Fibroblast of the conjunctiva (primary cell): ENCODE results near the gene RASAL2.
"Not testable (repeated sequence)": the region's sequence is repeated elsewhere in the genome, so short reads cannot be mapped to it uniquely, and the experiment has no call there.

Experiments
- DNase-seq: peaks from one replicate; pipeline ENCODE4 v3.0.0-alpha.2; 2010; ENCODE audit warnings: low read depth

Gene RASAL2

GRCh38 chr1:178237121-178237520 lies 143.2 kb downstream of the RASAL2 start:
- no peak for DNase-seq

GRCh38 chr1:178238722-178239510 lies 145.0 kb downstream of the RASAL2 start:
- DNase-seq = peak; percentile 87

- DNase-seq = no peak
These were observed 147.2 kb downstream of the RASAL2 start for GRCh38 chr1:178241057-178241456.

- DNase-seq = no peak
These were observed 147.9 kb downstream of the RASAL2 start for GRCh38 chr1:178241837-178242236.

DNA sequence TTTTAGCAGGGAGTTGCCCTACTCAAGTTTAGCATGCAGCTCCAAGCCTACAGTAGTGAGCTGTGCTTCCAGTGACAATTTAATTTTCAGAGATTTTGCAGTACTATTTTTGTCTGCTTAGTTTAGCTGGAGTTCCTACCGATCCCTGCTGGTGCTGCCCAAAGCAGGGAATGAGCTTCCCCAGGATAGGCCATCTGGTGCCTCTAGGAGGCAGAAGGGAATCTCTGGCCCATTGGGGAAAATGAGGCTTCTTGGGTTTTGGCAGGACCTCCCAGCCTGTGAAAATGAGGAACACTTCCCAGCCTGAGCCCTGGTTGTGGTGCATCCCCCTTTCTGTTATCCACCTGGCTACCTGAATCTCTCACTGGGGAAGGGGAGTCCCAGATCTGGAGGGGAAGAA lies 149.2 kb downstream of the RASAL2 start:
- DNase-seq = no peak

GRCh38 chr1:178243890-178244289 lies 150.0 kb downstream of the RASAL2 start:
- no peak for DNase-seq

- not testable (repeated sequence) for DNase-seq
These were observed 154.4 kb downstream of the RASAL2 start for GRCh38 chr1:178248284-178248683.

DNA sequence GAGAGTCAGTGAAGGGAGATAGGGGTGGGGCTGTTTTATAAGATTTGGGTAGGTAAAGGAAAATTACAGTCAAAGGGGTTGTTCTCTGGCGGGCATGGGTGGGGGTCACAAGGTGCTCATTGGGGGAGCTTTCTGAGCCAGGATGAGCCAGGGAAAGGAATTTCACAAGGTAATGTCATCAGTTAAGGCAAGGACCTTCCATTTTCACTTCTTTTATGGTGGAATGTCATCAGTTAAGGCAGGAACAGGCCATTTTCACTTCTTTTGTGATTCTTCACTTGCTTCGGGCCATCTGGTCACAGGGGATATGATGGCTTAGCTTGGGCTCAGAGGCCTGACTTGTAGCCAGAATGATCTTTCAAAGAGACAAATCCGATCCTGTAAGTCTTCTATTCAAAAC lies 159.7 kb downstream of the RASAL2 start:
- not testable (repeated sequence) for DNase-seq

DNA sequence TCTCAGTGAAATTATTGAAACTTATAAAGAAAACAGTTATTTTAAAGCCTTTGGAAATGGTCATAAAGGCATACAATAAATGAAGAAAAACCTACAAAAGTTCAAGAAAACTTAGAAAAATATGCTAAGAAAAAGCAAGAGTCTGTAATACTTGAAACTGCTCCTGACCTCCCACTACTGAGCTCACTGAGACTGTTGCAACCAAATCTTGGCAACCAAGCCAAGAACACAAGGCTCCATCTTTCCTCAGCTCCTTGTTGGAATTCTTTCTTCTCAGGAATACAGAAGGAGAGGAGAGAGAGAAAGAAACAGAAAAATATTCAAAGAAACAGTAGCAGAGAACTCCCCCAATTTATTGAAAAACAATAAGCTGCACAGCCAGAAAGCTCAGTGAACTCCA lies 160.5 kb downstream of the RASAL2 start:
- no peak for DNase-seq

DNA sequence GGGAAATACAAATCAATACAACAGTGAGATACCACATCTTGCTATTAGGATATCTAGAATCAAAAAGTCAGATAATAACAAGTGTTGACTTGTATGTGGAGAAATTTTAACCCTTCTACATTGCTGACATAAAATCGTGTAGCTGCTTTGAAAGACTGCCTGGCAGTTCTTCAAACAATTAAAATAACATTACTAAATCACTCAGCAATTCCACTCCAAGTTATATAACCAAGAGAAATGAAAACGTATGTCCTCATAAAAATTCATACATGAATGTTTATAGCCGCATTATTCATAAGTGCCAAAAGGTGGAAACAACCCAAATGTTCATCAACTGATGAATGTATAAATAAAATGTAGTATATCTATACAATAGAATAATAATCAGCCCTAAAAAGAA lies 164.6 kb downstream of the RASAL2 start:
- no peak for DNase-seq

GRCh38 chr1:178262120-178262500 lies 168.2 kb downstream of the RASAL2 start:
- peak; percentile 63 for DNase-seq

GRCh38 chr1:178263341-178263740 lies 169.4 kb downstream of the RASAL2 start:
- peak; percentile 6 for DNase-seq

DNA sequence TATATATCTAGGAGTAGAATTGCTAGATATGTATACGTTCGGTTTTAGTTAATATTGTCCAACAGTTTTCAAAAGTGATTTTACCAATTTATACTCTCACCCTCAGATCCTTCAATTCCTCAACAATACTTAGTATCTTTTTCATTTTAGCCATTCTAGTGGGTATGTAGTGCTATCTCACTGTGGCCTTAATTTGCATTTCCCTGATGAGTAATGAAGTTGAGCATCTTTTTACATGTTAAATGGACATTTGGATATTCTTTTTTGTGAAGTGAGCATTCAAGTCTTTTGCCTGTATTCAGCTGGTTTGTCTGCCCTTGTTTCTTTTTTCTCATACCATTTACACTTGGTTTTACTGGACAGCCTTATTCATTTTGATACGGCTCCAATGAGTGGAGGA lies 172.2 kb downstream of the RASAL2 start:
- no peak for DNase-seq

- DNase-seq = no peak
These were observed 172.7 kb downstream of the RASAL2 start for GRCh38 chr1:178266619-178267066.

DNA sequence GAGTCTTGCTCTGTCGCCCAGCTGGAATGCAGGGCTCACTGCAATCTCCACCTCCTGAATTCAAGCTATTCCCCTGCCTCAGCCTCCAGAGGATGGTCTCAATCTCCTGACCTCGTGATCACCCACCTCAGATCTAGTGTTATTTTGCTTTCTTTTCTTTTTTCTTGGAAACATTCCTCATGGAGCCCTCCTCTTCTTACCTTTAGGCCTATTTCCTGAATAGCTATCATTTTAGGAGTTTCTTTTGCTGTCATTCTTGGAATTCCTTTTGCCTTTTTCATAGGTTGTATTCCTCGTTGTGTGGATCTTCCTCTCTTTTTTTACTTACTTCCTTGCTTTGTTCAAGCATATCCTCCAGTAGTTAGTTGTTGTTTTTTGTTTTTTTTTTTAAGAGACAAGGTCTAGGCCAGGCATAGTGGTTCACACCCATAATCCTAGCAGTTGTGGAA lies 173.8 kb downstream of the RASAL2 start:
- no peak for DNase-seq

DNA sequence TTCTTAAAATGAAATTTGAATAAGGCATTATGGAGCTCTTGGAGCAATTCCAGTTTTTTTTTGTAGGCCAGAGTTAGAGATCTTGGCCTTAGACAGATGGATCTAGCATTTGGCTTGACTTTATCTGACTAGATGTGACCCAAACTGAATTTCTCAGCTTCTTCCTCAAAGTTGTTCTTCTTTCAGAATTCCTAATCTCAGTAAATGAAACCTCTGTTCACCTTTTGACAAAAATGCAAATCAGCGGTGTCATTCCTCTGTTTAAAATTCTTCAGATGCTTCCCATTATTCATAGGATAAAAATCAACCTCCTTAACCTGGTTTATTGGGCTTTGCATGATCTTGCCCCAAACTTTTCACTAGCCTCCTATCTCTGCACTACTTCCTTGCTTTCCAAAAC lies 177.6 kb downstream of the RASAL2 start:
- DNase-seq = no peak

GRCh38 chr1:178273707-178274410 lies 180.0 kb downstream of the RASAL2 start:
- no peak for DNase-seq

DNA sequence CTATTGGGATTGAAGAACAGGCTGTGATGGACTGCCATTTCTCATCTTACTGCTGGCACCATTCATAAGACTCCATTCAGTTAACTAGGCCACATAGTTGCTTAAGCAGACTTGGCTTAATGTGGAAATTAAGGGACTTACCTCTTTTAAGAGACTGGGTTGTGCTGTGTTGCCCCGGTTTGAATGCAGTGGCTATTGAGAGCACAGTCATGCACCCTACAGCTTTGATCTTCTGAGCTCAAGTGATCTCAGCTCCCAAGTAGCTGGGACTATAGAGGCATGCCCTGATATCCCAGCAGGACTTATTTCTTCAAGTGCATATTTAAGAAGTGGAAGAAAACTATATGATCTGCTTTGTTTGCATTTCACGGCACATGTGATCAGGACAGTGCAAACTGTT lies 181.1 kb downstream of the RASAL2 start:
- DNase-seq = no peak

DNA sequence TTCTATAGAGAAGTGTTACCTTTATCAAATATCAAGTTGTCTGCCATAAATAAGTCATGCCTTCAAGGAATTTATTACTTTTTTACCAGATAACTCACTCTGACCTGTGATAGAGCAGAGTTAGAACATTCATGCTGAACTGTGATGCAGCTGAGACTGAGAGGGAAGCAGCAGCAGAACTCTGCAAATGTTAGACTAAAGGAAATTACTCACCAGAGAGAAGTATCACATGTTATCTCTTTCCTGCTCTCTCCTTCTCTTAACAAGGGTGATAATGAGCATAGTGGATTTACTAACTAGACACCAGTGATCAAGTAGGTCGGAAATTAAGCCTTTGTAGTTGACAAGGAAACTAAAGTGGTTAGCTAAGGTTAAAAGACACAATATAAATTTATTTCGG lies 181.6 kb downstream of the RASAL2 start:
- no peak for DNase-seq

DNA sequence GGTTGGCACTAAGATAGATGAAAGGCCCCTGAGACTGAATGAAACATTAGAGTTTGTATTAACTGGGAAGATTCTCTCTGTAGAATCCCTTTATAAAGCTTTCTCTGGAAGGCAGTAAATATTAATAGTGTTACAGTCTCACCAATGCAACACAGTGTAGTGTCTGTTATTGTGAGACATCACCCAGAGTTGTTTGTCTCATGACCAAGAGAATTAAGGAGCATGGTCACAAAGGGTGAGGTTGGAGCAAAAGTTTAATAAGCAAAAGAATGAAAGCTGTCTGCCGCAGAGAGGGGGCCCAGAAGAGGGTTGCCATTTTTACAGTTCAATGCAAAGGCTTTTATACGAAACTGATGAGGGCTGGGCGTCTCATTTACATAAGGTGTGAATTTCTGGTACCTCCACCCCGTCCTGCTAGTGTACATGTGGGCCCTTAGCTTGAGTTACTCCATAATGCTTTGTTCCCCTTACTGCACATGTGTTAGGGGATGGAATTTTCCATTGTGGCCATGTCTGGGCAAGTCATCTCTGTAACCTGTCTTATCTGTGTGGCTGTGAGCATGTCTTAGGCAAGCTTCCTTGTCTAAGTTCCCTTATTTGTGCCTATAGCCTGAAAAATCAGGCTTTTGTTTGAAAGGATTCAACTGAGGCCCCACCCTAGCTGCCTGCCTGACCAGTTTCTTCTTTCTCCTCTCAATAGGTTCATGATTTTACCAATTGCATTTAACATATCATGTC lies 184.1 kb downstream of the RASAL2 start:
- no peak for DNase-seq

DNA sequence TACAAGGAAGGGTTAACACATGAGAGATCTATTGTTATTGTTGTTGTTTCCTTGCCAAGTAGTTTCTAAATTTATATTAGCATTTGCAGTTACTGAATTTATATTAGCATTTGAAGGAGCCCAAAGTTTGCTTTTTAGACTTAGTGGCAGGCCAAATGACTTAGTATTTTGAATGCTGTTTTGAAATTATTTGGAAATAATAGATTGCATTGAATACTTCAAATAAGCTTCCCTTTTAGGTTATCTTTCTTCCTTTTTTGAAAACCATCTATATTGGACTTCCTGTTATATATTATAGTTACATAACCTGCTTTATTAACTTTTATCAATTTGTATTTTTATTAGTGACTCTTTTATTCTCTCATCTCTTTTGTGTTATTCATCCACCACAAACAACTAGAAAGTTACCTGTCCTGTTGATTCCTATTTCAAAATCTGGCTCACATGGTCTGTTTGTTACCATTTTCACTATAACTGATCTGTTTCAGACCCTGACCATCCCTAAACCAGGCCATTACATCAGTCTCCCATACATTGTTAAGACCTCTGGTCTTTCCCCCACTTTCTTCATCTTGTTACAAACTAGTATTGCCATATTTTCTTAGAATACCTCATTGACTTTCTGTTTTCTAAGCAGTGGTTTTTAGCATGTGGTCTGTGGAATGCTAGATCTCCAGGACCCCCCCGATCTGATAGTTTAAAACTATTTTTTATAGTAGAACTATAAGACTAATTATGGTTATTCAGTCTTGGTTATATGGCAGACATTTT lies 185.2 kb downstream of the RASAL2 start:
- no peak for DNase-seq

GRCh38 chr1:178282949-178283367 lies 189.1 kb downstream of the RASAL2 start:
- DNase-seq = peak; percentile 67
